ENCODE data around the gene TUFT1.

The TUFT1 gene

DNA sequence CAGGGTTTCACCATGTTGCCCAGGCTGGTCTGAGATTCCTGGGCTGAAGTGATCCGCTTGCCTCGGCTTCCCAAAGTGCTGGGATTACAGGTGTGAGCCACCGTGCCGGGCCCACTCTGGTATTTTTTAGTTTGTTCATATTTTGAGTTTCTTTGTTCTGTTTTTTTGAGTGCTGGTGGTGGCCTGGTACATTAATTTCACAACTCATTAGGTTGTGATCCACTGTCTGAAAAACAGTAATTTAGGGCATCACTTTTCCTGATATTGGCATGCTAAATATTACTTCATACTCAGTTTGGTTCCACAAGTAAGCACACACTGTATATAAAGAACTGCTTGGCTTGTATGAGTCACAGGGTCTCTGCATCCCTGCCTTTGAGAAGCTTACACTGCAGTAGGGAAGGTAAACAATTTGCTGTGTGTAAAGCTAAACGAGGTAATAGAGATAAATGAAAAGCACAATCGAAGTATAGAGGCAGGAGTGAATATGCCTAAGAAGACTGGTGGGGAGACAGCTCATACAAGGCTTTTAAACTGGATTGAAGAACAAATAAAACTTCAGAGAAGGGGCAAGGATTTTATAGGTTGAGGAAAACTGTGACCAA is 79.5 kb downstream of the TUFT1 start:
- DNase-seq = no peak

DNA sequence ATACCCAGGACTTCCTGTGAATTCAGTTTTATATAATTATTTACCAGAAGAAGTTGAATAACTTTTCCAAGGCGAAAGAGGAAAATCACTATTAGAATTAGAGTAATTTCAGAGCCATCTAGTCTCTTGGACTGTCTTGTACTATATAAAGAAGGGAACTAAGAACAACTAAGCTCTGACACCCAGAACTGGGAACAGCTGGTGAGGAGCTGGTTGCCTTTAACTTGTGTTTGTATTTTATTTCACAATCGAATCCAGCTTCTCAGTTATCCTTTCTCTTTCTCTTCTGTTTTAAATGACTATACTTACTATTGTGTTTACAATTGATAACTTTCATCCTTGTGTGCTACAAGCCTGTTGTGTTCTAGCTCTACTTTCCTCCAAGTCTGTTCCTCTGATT is 80.2 kb downstream of the TUFT1 start:
- no peak for DNase-seq

DNA sequence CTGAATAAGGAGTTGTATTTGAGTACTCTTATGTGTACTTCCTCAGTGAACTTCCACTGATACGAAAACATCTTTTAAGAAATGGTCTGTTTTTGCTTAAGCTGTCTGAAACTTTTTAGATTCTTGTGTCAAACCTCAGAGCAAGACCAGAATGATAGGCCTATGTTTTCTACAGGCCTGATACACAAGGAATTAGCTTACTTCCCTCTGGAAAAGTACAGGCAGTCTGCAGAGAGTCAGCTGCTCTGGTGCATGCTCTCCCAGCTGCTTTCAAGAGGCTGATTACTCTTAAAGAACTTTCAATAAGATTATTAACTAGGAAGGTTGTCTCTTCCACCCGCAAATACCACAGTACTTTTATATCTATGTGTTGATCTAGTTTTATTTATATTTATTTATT is 81.2 kb downstream of the TUFT1 start:
- no peak for DNase-seq

GRCh38 chr1:151624783-151625182 is 84.7 kb downstream of the TUFT1 start:
- DNase-seq = no peak

DNA sequence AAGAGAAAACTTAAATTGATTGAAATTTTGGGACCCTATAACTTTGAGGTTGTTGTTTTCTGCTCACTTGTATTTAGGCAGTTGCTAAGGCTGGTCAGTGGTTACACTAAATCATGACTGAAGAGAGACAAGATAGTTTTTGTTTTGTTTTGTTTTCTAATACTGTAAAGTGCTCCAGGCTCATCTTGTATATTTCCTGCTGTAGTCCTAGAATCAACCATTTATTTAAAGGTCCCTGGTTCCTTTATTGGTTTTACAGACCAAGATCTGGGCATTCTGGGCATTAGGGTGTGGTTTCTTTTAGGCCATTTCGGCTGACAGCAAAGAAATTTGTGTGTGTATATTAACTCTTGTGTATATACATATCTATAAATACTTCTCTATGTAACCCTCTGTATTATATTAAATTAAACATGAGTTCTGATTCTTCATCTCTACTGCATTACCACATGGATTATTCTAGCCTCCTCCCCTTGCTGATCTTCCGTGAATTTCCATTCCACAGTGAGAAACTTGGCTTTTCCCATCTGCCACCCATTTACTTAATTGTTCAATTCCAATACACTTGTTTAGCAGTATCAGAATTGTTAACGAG is 86.7 kb downstream of the TUFT1 start:
- no peak for DNase-seq

- no peak for DNase-seq
Observed at GRCh38 chr1:151629278-151629677, 89.2 kb downstream of the TUFT1 start.
